Fibroblast of villous mesenchyme (primary cell): Measurements from ENCODE around the gene REC114. TPM values are rescaled to one million over a fixed set of nuclear protein-coding genes. Genes with fewer than 3 reads are reported as not detected.
A peak's percentile ranks its signal among the peaks of the same experiment; 100 is the strongest.

ENCODE experiments used
- DNase-seq: peaks from one replicate; pipeline ENCODE4 v3.0.0-alpha.2; 2010; ENCODE audit warnings: low read depth
- H3K4me3 ChIP-seq: 2 replicates; pipeline ENCODE4 v1.5.1; 2011; ENCODE audit warnings: low read depth, mild to moderate bottlenecking, low read length
- total RNA-seq: library from RNA; depleted of rRNA; stranded (reverse); fragments of >200 nt; gene quantifications from 2 replicates; pipeline ENCODE4 v1.2.3, GENCODE V29; 2012
- TF ChIP-seq, protein P1 (sequence below): IDR thresholded peaks from 2 replicates; pipeline ENCODE4 v1.5.1; 2012; ENCODE audit warnings: low read depth, mild to moderate bottlenecking, low read length; ENCODE audit not compliant: insufficient read depth

The REC114 gene
- total RNA-seq, 1 donor: not detected

DNA sequence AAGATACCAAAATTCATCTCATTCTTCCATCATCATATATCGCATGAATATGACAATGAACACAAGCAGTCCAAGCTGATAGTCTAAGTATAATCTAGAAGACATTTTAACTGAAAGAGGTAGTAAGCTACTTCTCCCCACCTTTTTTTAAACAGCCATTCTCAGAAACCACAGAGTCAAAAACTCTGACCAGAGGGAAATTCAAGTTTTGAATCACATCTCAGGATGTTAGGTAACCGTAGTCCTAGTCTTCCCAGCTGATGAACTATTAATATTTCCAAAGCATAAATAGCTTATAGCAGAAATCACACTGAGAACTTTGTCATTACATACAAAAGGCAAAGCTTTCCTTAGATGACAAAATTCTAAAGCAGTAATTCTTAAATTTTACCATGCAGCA lies 164.4 kb downstream of the REC114 start:
- DNase-seq: no peak
- TF ChIP-seq, protein P1, sequence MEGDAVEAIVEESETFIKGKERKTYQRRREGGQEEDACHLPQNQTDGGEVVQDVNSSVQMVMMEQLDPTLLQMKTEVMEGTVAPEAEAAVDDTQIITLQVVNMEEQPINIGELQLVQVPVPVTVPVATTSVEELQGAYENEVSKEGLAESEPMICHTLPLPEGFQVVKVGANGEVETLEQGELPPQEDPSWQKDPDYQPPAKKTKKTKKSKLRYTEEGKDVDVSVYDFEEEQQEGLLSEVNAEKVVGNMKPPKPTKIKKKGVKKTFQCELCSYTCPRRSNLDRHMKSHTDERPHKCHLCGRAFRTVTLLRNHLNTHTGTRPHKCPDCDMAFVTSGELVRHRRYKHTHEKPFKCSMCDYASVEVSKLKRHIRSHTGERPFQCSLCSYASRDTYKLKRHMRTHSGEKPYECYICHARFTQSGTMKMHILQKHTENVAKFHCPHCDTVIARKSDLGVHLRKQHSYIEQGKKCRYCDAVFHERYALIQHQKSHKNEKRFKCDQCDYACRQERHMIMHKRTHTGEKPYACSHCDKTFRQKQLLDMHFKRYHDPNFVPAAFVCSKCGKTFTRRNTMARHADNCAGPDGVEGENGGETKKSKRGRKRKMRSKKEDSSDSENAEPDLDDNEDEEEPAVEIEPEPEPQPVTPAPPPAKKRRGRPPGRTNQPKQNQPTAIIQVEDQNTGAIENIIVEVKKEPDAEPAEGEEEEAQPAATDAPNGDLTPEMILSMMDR: no peak
- H3K4me3 ChIP-seq: no peak overlapping the region

DNA sequence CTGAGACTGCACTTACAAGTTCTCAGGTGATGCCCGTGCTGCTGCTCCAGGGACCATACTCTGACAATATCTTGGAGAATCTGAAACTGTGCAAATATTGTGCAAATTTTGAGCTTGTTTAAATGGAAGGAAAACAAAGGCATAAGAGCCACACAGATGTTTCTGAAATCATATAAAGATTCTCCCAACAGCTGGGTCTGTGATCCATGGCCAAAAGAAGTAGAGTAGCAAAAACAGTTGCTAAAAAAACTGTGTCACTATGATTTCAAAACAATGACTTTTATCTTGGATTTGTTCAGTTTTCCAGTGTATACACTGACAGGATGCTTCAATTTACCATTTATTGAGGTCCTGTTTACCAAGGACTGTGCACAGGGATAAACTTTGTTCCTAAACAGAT lies 164.9 kb downstream of the REC114 start:
- no peak for DNase-seq
- TF ChIP-seq, protein P1: no peak
- H3K4me3 ChIP-seq: no peak overlapping the region

DNA sequence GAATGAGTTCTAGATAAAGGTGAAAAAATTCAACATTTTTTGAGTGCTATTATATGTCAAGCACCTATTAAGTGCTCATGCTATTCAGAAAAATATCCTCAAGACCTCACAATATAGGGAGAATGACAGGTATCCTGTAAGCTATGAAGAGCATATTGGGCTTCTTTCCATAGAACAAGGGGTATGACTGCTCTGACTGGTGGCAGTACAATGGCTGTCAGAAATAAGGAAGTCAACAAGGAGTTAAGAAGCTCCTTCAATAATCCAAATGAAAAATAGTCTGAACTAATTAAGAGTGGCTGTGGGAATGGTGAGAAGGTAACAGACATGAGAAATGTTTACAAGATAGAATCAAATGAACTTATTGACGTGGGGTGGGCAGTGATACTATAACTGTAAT lies 165.5 kb downstream of the REC114 start:
- DNase-seq: no peak
- TF ChIP-seq, protein P1: no peak
- H3K4me3 ChIP-seq: no peak overlapping the region

DNA sequence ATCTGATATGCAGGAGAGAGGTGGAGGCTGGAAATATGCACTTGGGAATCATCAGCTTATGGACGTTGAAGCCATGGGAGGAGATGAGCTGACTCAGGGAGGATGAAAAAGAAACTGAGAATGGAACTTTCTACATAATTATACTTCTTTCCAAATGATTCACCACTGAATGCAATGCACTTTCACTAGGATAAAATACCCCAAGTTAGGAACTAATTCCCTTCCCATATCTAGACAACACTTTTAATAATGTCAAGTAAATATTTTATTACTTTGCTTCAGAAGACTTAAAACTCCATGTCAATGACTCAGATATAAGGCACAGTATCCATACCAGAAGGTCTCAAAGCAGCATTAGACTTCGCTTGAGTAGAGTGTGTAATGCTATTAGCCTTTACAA lies 166.0 kb downstream of the REC114 start:
- no peak overlapping the region for H3K4me3 ChIP-seq
- TF ChIP-seq, protein P1: no peak
- peak; percentile 50 for DNase-seq

Other genes starting within 250 kb of the REC114 start
- gene HCN4, start 74.2 kb upstream of the REC114 start, total RNA-seq: not detected in 2 replicates
- gene NPTN, start 190.2 kb downstream of the REC114 start, total RNA-seq: 137 and 146 TPM in 2 replicates
- gene CD276, start 241.2 kb downstream of the REC114 start, total RNA-seq: 81.2 and 93.4 TPM in 2 replicates